Parathyroid adenoma (tissue), 2 donors: ENCODE measurements around the gene TGM1.

Experiments used
- H2AFZ ChIP-seq: fragments of 300-600 bp; sonication (generic); one replicate; pipeline ENCODE4 v1.7.0; 2017; ENCODE audit warnings: antibody characterized with exemption, mild to moderate bottlenecking
- H3K27ac ChIP-seq: fragments of 300-600 bp; sonication (generic); one replicate; pipeline ENCODE4 v1.7.0; 2017
- H3K27me3 ChIP-seq: fragments of 300-600 bp; sonication (generic); one replicate; pipeline ENCODE4 v1.7.0; 2017; ENCODE audit warnings: low read length; ENCODE audit not compliant: control insufficient read depth, insufficient read depth
- H3K36me3 ChIP-seq: fragments of 300-600 bp; sonication (generic); one replicate; pipeline ENCODE4 v1.7.0; 2017; ENCODE audit warnings: low read length; ENCODE audit not compliant: control insufficient read depth, insufficient read depth
- H3K4me1 ChIP-seq: fragments of 300-600 bp; sonication (generic); one replicate; pipeline ENCODE4 v1.7.0; 2017; ENCODE audit warnings: control low read depth
- H3K4me2 ChIP-seq: fragments of 300-600 bp; sonication (generic); one replicate; pipeline ENCODE4 v1.7.0; 2017; ENCODE audit warnings: low read length
- H3K4me3 ChIP-seq: fragments of 300-600 bp; sonication (generic); one replicate; pipeline ENCODE4 v1.7.0; 2017; ENCODE audit warnings: low read depth, low read length
- H3K79me2 ChIP-seq: fragments of 300-600 bp; sonication (generic); one replicate; pipeline ENCODE4 v1.7.0; 2017; ENCODE audit warnings: control low read depth
- H3K9ac ChIP-seq: fragments of 300-600 bp; sonication (generic); one replicate; pipeline ENCODE4 v1.7.0; 2017; ENCODE audit warnings: mild to moderate bottlenecking
- H3K9me3 ChIP-seq: fragments of 300-600 bp; sonication (generic); one replicate; pipeline ENCODE4 v1.7.0; 2017; ENCODE audit warnings: low read length; ENCODE audit not compliant: control insufficient read depth
- TF ChIP-seq, protein P1 (sequence below): fragments of 300-600 bp; sonication (generic); IDR thresholded peaks from one replicate; pipeline ENCODE4 v1.7.0; 2017; ENCODE audit warnings: antibody characterized with exemption, mild to moderate bottlenecking
- donor health status: primary hyperparathyroidism.

The TGM1 gene

DNA sequence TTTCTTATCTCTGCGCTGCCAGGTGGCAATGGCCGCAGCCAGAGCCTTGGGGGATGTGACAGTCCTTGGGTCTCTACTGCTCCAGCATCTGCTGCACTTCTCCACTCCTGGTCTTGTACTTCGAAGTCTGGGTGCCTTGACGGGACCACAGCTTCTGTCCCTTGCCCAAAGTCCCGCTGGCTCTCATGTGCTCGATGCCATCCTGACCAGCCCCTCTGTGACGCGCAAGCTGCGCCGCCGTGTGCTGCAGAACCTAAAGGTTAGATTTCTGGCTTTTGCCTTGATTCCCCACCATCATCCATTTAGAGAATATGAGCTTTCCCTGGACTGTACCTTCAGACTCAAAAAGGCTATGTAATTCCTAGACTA is 41.0 kb upstream of the TGM1 start:
- no peaks in the 10 kb centered on the region for H3K9me3 ChIP-seq
- no peak overlapping the region for H3K9ac ChIP-seq
- no peak overlapping the region for H3K27ac ChIP-seq
- peaks cover 6% of the 10 kb centered on the region for H3K4me1 ChIP-seq
- H2AFZ ChIP-seq, result no peak overlapping the region
- H3K4me2 ChIP-seq, result no peak overlapping the region
- H3K4me3 ChIP-seq, result no peak overlapping the region
- H3K36me3 ChIP-seq, result no peaks in the 10 kb centered on the region
- no peaks in the 10 kb centered on the region for H3K27me3 ChIP-seq
- H3K79me2 ChIP-seq, result peaks cover 1% of the 10 kb centered on the region
- TF ChIP-seq, protein P1, sequence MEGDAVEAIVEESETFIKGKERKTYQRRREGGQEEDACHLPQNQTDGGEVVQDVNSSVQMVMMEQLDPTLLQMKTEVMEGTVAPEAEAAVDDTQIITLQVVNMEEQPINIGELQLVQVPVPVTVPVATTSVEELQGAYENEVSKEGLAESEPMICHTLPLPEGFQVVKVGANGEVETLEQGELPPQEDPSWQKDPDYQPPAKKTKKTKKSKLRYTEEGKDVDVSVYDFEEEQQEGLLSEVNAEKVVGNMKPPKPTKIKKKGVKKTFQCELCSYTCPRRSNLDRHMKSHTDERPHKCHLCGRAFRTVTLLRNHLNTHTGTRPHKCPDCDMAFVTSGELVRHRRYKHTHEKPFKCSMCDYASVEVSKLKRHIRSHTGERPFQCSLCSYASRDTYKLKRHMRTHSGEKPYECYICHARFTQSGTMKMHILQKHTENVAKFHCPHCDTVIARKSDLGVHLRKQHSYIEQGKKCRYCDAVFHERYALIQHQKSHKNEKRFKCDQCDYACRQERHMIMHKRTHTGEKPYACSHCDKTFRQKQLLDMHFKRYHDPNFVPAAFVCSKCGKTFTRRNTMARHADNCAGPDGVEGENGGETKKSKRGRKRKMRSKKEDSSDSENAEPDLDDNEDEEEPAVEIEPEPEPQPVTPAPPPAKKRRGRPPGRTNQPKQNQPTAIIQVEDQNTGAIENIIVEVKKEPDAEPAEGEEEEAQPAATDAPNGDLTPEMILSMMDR, result no peak

DNA sequence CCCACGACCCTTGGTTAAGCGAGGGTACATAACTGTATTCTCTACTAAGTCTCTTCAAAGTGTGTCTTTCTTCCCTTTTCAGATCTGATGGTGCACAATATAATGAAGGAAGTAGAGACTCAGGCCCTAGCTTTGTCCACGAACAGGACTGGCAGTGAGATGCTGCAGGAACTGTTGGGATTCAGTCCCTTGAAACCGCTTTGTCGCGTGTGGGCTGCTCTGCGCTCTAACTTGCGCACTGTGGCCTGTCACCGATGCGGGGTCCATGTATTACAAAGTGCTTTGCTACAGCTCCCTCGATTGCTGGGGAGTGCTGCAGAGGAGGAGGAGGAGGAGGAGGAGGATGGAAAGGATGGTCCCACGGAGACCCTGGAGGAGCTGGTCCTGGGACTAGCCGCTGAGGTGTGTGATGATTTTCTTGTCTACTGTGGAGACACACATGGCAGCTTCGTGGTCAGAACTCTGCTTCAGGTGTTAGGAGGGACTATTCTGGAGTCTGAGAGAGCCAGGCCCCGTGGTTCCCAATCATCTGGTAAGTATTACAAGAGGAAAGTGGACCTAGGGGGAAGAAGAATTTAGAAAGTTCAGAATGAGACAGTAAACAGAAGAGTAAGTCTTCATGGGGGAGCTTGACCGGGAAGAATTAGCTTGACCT is 37.5 kb upstream of the TGM1 start:
- H3K36me3 ChIP-seq, result no peaks in the 10 kb centered on the region

DNA sequence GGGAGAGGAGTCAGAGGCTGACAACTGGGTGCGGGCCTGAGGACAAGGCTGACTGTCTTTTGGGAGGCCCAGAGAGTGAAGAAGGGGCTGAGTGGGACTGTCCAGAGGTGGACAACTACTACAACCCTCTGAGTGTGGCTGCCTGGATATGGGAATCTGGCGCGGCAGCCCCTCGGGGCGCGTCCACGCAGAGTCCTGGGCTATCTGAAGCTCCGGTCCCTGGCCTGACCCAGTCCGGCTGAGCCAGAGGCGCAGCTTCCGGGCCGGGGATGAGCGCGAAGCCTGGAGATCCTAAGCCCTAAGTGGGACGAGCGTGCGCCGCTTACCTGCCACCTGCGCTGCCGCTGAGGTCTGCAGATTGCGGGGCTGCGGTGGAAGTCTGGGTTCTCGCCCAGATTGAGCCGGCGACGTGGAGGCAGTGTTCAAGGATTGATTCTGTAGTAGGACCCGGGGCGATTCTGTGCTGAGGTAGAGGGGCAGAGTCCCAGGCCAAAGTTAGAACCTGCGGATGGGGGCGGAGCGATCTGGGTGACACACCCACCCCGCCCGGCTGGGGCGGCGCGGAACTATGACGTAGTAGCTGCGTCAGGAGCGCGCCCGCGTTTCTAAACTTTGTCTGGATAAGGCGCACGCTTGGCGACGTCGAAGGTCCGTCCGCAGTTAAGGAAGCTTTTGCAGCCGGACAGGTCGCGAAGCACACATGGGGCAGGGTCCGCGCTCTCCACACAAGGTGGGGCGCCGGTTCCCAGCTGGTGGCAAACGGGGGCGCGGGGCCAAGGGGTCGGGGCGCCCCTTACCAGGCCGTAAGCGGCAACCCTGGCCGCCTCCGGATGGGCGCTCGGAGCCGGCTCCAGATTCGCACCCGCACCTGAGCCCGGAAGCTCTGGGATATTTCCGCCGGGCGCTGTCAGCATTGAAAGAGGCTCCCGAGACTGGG is 36.5 kb upstream of the TGM1 start, which contains the start of the genes DHRS1 and NOP9:
DHRS1 (minus strand) TSS at position 526 of the 937 bp plus-strand sequence. CDS start 674 bp downstream, outside the sequence.
NOP9 (plus strand) TSS at position 596 of the 937 bp plus-strand sequence; CDS start at position 701, 105 bp downstream.
- peak within 1 kb of the TSS; percentile 94 for H3K4me2 ChIP-seq
- no peaks in the 10 kb centered on the region for H3K27me3 ChIP-seq
- peak within 1 kb of the TSS; percentile 70 for H3K27ac ChIP-seq
- H3K9ac ChIP-seq, result peak within 1 kb of the TSS; percentile 41
- H3K79me2 ChIP-seq, result peaks cover 8% of the 10 kb centered on the region
- no peaks in the 10 kb centered on the region for H3K36me3 ChIP-seq
- no peaks in the 10 kb centered on the region for H3K9me3 ChIP-seq
- H3K4me1 ChIP-seq, result peaks cover 8% of the 10 kb centered on the region
- H2AFZ ChIP-seq, result peak within 1 kb of the TSS; percentile 88
- TF ChIP-seq, protein P1, result no peak
- H3K4me3 ChIP-seq, result peak within 1 kb of the TSS; percentile 85

More for the DNA sequence above, 37.5 kb upstream of the TGM1 start:
- peak overlapping the region; percentile 94 for H3K4me2 ChIP-seq
- H3K9me3 ChIP-seq, result no peaks in the 10 kb centered on the region
- H3K9ac ChIP-seq, result no peak overlapping the region
- H3K4me3 ChIP-seq, result peak overlapping the region; percentile 85
- TF ChIP-seq, protein P1, result no peak
- H2AFZ ChIP-seq, result peak overlapping the region; percentile 88
- no peaks in the 10 kb centered on the region for H3K27me3 ChIP-seq
- H3K27ac ChIP-seq, result no peak overlapping the region
- H3K4me1 ChIP-seq, result peaks cover 8% of the 10 kb centered on the region
- H3K79me2 ChIP-seq, result peaks cover 8% of the 10 kb centered on the region

GRCh38 chr14:24298892-24299254 is 35.9 kb upstream of the TGM1 start:
- TF ChIP-seq, protein P1, result no peak
- peaks cover 8% of the 10 kb centered on the region for H3K4me1 ChIP-seq

More at GRCh38 chr14:24298892-24299254, 35.9 kb upstream of the TGM1 start:
- H3K36me3 ChIP-seq, result no peaks in the 10 kb centered on the region
- H3K4me3 ChIP-seq, result peak overlapping the region; percentile 85
- peaks cover 8% of the 10 kb centered on the region for H3K79me2 ChIP-seq
- peak overlapping the region; percentile 94 for H3K4me2 ChIP-seq
- peak overlapping the region; percentile 88 for H2AFZ ChIP-seq
- no peaks in the 10 kb centered on the region for H3K9me3 ChIP-seq
- peak overlapping the region; percentile 70 for H3K27ac ChIP-seq
- H3K27me3 ChIP-seq, result no peaks in the 10 kb centered on the region
- H3K9ac ChIP-seq, result peak overlapping the region; percentile 41
